Smooth muscle cell (in vitro differentiated cells): Measurements from ENCODE around the gene VPS35L. TPM values are rescaled to one million over a fixed set of nuclear protein-coding genes. Genes with fewer than 3 reads are reported as not detected.

Experiments
- DNase-seq: peaks from one replicate; lab custom pipeline; 2025; ENCODE audit not compliant: unreplicated experiment; lab: John Stamatoyannopoulos, UW
- H2AFZ ChIP-seq: fragments of 200-600 bp; sonication (generic); 2 replicates; pipeline ENCODE4 v1.6.0; 2016; ENCODE audit warnings: antibody characterized with exemption, low read depth, mild to moderate bottlenecking
- H3F3A ChIP-seq: fragments of 200-600 bp; sonication (generic); 2 replicates; pipeline ENCODE4 v1.6.0; 2017; ENCODE audit warnings: antibody characterized with exemption, low read depth
- H3K27ac ChIP-seq: fragments of 200-600 bp; sonication (generic); 2 replicates; pipeline ENCODE4 v1.5.1; 2016; ENCODE audit warnings: low read depth, mild to moderate bottlenecking
- H3K27me3 ChIP-seq: fragments of 200-600 bp; sonication (generic); 2 replicates; pipeline ENCODE4 v1.6.1; 2016; ENCODE audit warnings: low read depth, mild to moderate bottlenecking
- H3K36me3 ChIP-seq: fragments of 200-600 bp; sonication (generic); 2 replicates; pipeline ENCODE4 v1.5.1; 2016; ENCODE audit warnings: low read depth
- H3K4me1 ChIP-seq: fragments of 200-600 bp; sonication (generic); 2 replicates; pipeline ENCODE4 v1.5.1; 2016; ENCODE audit warnings: low read depth
- H3K4me2 ChIP-seq: fragments of 200-600 bp; sonication (generic); 2 replicates; pipeline ENCODE4 v1.6.0; 2016; ENCODE audit warnings: mild to moderate bottlenecking
- H3K4me3 ChIP-seq: fragments of 200-600 bp; sonication (generic); 2 replicates; pipeline ENCODE4 v1.5.1; 2016; ENCODE audit warnings: mild to moderate bottlenecking
- H3K79me2 ChIP-seq: fragments of 200-600 bp; sonication (generic); 2 replicates; pipeline ENCODE4 v1.6.0; 2016; ENCODE audit warnings: low read depth, mild to moderate bottlenecking
- H3K9ac ChIP-seq: fragments of 200-600 bp; sonication (generic); 2 replicates; pipeline ENCODE4 v1.6.0; 2016; ENCODE audit warnings: low read depth
- H3K9me3 ChIP-seq: fragments of 200-600 bp; sonication (generic); replicated peaks from 2 replicates; pipeline ENCODE4 v1.5.1; 2016; ENCODE audit warnings: low read depth
- H4K20me1 ChIP-seq: fragments of 200-600 bp; sonication (generic); 2 replicates; pipeline ENCODE4 v1.6.0; 2016; ENCODE audit warnings: low read depth
- CTCF ChIP-seq: fragments of 200-600 bp; sonication (generic); IDR thresholded peaks from 2 replicates; pipeline ENCODE4 v1.5.1; 2017; ENCODE audit warnings: borderline replicate concordance, mild to moderate bottlenecking, antibody characterized with exemption; ENCODE audit not compliant: insufficient read depth, poor library complexity, severe bottlenecking
- WGBS: methylation state at CpG from one replicate; pipeline ENCODE4 v1.1.7; 2016; ENCODE audit warnings: low lambda C conversion rate; 5-methylcytosine and 5-hydroxymethylcytosine counted together
- polyA plus RNA-seq: library from polyadenylated mRNA; unstranded; fragments of >200 nt; fragmentation: Nextera tagmentation; extraction: Ambion mirVana; gene quantifications from 2 replicates; pipeline ENCODE4 v1.2.1, GENCODE V29; 2016
- total RNA-seq: library from RNA; depleted of rRNA; stranded (reverse); fragments of >200 nt; gene quantifications from 2 replicates; pipeline ENCODE4 v1.2.3, GENCODE V29; 2014

The VPS35L gene
- total and polyA plus RNA-seq, 2 experiments from 2014 or later, result 46.7 to 47.4 TPM

GRCh38 chr16:19744670-19745069 lies 189.2 kb downstream of the VPS35L start:
- TF ChIP-seq CTCF, result no peak
- DNase-seq, result no peak
- Histone ChIP-seq H3F3A (no peaks in the 10 kb centered on the region), H3K27me3 (no peaks in the 10 kb centered on the region), H3K9ac (no peak overlapping the region), H3K27ac (no peak overlapping the region), H3K9me3 (no peaks in the 10 kb centered on the region), H4K20me1 (no peaks in the 10 kb centered on the region), H3K4me3 (no peak overlapping the region), H3K36me3 (no peaks in the 10 kb centered on the region), H3K4me1 (peaks cover 30% of the 10 kb centered on the region), H3K79me2 (no peaks in the 10 kb centered on the region), H2AFZ (no peak overlapping the region), H3K4me2 (no peak overlapping the region)
- WGBS, result 85% methylated on average over 3 of the region's 3 CpGs

GRCh38 chr16:19745286-19746010 lies 189.9 kb downstream of the VPS35L start:
- no peak overlapping the region for H3K4me3 ChIP-seq
- no peaks in the 10 kb centered on the region for H3K27me3 ChIP-seq
- H3K36me3 ChIP-seq, result no peaks in the 10 kb centered on the region
- H3K4me2 ChIP-seq, result peak overlapping the region; percentile 19
- H2AFZ ChIP-seq, result no peak overlapping the region
- no peaks in the 10 kb centered on the region for H4K20me1 ChIP-seq
- H3F3A ChIP-seq, result no peaks in the 10 kb centered on the region
- no peak overlapping the region for H3K27ac ChIP-seq
- H3K9me3 ChIP-seq, result no peaks in the 10 kb centered on the region
- H3K4me1 ChIP-seq, result peaks cover 30% of the 10 kb centered on the region
- whole genome bisulfite sequencing, result 68% methylated on average over 9 of the region's 9 CpGs
- H3K79me2 ChIP-seq, result no peaks in the 10 kb centered on the region
- TF ChIP-seq CTCF, result no peak
- no peak for DNase-seq
- no peak overlapping the region for H3K9ac ChIP-seq

DNA sequence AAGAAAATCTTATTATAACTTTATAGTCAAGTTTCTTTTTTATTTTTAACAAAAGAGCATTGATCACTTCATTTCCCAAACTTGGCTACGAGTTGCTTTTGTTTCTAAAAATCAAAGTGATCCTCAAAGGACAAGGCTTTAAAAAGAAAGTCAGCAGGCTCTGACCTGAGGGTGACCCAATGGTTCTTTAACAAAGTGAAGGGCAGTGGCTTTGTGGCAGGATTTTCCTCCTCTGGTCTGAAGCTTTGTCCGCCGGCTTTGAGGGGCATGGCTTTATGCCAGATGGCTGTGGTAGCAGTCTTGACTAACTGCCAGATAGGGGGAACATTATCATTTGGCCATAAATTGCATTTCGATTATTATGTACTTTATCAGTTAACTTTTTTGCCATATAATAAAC lies 191.1 kb downstream of the VPS35L start:
- Histone ChIP-seq H3K79me2 (no peaks in the 10 kb centered on the region), H3F3A (no peaks in the 10 kb centered on the region), H3K9ac (no peak overlapping the region), H2AFZ (no peak overlapping the region), H3K36me3 (no peaks in the 10 kb centered on the region), H3K27me3 (no peaks in the 10 kb centered on the region), H3K9me3 (no peaks in the 10 kb centered on the region), H3K4me3 (no peak overlapping the region), H3K4me1 (peaks cover 30% of the 10 kb centered on the region), H3K27ac (no peak overlapping the region), H3K4me2 (no peak overlapping the region), H4K20me1 (no peaks in the 10 kb centered on the region)
- TF ChIP-seq CTCF, result no peak
- 70% methylated on average over 4 of the region's 4 CpGs for WGBS
- DNase-seq, result no peak
